GM12873 (cell line): ENCODE results near the gene HDAC6.

Experiments
- TF ChIP-seq, protein P1 (sequence below): IDR thresholded peaks from 2 replicates; pipeline ENCODE4 v1.5.1; 2012; ENCODE audit warnings: low read depth, mild to moderate bottlenecking, moderate library complexity, low read length, control low read depth; ENCODE audit not compliant: insufficient read depth; ENCODE audit errors: missing control alignments

The HDAC6 gene

DNA sequence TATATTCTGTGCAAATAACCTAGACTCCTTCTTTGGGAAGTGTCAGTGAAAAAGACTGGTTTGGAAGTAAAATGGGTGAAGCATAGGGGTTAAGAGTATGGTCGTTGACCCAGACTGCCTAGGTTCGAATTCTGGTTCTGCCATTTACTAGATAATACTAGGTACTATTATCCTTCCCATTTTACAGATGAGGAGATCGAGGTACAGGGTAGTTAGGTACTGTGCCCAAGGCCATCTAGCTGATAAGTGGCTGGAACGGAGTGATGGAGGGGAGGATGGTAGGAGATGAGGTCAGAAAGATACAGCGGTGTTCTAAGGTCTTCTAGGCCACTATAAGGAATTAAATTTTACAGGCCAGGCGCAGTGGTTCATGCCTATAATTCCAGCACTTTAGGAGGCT is 29.3 kb upstream of the HDAC6 start:
- TF ChIP-seq, protein P1, sequence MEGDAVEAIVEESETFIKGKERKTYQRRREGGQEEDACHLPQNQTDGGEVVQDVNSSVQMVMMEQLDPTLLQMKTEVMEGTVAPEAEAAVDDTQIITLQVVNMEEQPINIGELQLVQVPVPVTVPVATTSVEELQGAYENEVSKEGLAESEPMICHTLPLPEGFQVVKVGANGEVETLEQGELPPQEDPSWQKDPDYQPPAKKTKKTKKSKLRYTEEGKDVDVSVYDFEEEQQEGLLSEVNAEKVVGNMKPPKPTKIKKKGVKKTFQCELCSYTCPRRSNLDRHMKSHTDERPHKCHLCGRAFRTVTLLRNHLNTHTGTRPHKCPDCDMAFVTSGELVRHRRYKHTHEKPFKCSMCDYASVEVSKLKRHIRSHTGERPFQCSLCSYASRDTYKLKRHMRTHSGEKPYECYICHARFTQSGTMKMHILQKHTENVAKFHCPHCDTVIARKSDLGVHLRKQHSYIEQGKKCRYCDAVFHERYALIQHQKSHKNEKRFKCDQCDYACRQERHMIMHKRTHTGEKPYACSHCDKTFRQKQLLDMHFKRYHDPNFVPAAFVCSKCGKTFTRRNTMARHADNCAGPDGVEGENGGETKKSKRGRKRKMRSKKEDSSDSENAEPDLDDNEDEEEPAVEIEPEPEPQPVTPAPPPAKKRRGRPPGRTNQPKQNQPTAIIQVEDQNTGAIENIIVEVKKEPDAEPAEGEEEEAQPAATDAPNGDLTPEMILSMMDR, result no peak

- TF ChIP-seq, protein P1, result no peak
Observed at GRCh38 chrX:48776818-48777439, 24.9 kb upstream of the HDAC6 start.

GRCh38 chrX:48779399-48779798 is 22.5 kb upstream of the HDAC6 start:
- TF ChIP-seq, protein P1, result no peak

DNA sequence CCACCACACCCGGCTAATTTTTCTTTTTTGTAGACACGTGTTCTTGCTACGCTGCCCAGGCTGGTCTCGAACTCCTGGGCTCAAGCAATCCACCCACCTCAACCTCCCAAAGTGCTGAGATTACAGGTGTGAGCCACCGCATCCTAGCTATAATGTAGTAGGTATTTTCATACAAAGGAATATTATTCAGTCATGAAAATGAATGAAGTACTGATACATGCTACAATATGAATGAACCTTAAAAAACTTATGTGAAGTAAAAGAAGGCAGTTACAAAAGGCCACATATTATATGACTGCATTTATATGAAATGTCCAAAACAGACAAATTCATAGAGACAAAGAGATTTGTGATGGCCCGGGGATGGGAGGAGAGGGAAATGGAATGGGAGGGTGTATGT is 20.2 kb upstream of the HDAC6 start:
- TF ChIP-seq, protein P1, result no peak

- TF ChIP-seq, protein P1, result no peak
Observed at GRCh38 chrX:48782216-48782615, 19.7 kb upstream of the HDAC6 start.

DNA sequence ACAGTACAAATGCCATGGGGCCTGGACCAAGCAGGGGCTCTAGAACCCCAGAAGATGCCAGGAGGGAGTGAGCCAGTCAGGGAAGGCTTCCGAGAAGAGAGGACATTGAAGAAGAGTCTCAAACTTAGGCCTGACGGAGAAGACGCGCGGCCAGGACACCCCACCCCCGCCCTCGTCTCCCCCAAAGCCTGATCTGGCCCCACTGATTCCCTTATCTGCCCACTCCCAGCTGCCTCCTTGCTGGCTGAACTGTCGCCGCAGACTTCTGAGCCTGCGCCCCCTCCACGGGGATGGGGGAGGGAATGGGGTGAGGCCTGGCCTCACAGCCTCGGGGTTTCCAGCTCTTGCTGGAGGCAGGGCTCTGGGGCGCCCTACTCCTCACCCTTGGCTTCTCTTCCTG is 19.1 kb upstream of the HDAC6 start:
- TF ChIP-seq, protein P1, result no peak

DNA sequence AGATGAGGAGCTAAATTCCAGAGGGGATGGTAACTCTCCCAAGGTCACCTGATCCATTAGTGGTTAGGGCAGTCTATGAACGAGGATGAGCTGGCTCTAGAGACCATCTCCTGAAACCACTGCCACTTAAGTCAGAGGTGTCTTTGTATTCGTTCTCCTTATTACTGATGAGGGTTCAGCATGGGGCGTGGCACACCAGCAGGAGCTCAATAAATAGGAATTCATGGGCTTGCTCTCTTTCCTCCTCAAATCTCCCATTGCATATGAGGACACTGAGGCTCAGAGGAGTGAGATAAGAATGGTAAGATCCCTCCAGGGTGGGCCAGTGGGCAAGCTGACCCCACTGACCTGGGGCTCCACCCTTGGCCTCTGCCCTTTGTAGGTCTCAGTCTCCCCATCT is 17.1 kb upstream of the HDAC6 start:
- TF ChIP-seq, protein P1, result no peak
